Measurements from ENCODE around the gene PXDN. TPM values are rescaled to one million over a fixed set of nuclear protein-coding genes. Genes with fewer than 3 reads are reported as not detected.
"Not testable (repeated sequence)": the region's sequence is repeated elsewhere in the genome, so short reads cannot be mapped to it uniquely, and the experiment has no call there.

The PXDN gene
- total RNA-seq, 1 experiment from 2014 or later, result 146 TPM

DNA sequence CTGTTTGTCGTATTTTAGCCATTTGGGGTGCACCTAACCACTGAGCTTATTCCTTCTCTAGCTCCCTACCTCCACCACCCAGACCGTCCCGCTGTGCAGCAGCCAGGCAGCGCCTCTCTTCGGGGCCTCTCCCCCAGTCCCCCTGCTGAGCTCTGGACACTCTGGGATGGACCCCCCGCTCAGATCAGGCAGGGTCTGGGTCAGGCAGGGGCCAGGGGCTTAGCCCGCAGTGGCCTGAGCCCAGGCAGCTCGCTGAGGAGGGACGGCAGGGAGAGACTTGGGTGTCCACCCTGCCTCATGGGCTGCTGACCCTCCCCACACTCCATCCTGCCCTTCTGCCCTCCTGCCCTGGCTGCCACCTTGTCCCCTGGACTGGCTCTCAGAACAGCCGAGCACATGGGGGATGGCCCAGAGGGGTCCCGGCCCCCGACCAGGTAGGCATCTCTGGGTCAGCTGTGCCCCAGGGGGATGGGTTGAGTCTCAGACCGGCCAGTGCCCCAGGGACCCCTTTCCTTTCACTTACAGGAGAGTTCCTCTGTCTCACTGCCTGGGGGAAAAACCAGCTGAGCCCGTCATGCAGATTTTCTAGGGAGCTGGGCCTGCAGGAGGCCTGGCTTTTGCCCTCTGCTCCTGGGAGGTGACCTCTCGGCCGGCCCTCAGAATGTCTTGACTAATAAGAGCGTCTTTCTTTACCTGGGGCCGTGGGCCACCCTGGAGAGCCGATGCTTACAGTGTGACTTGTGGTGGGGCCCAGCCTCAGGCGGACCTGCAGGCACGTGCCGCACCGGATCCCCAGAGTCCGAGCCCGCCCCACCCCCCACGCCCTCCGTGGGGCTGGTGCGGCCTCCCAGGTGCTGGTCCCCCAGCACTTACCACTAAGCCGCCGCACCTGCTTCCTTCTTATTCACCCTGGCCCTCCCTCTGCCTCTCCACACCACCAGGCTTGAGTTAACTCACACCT lies 22.8 kb upstream of the PXDN start:
- no peak for TF ChIP-seq KAT7 (CRISPR knock-in tag; IDR thresholded peaks at IDR 0.05; ENCODE audit: borderline replicate concordance)
- 0 out of 2 replicates have a peak, but pooled peaks have one; percentile 12 for TF ChIP-seq ZNF423 (CRISPR knock-in tag; IDR thresholded peaks at IDR 0.05)
- TF ChIP-seq, protein P1, sequence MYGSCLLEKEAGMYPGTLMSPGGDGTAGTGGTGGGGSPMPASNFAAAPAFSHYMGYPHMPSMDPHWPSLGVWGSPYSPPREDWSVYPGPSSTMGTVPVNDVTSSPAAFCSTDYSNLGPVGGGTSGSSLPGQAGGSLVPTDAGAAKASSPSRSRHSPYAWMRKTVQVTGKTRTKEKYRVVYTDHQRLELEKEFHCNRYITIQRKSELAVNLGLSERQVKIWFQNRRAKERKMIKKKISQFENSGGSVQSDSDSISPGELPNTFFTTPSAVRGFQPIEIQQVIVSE (CRISPR knock-in tag; IDR thresholded peaks at IDR 0.05; ENCODE audit: borderline replicate concordance), result no peak
- TF ChIP-seq, protein P2, sequence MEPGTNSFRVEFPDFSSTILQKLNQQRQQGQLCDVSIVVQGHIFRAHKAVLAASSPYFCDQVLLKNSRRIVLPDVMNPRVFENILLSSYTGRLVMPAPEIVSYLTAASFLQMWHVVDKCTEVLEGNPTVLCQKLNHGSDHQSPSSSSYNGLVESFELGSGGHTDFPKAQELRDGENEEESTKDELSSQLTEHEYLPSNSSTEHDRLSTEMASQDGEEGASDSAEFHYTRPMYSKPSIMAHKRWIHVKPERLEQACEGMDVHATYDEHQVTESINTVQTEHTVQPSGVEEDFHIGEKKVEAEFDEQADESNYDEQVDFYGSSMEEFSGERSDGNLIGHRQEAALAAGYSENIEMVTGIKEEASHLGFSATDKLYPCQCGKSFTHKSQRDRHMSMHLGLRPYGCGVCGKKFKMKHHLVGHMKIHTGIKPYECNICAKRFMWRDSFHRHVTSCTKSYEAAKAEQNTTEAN (CRISPR knock-in tag; IDR thresholded peaks at IDR 0.05), result no peak
- no peak for TF ChIP-seq JAZF1 (CRISPR knock-in tag; IDR thresholded peaks at IDR 0.05)
- TF ChIP-seq, protein P3, sequence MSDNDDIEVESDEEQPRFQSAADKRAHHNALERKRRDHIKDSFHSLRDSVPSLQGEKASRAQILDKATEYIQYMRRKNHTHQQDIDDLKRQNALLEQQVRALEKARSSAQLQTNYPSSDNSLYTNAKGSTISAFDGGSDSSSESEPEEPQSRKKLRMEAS (CRISPR knock-in tag; IDR thresholded peaks at IDR 0.05), result 0 out of 2 replicates have a peak, but pooled peaks have one; percentile 48
- TF ChIP-seq, protein P4, sequence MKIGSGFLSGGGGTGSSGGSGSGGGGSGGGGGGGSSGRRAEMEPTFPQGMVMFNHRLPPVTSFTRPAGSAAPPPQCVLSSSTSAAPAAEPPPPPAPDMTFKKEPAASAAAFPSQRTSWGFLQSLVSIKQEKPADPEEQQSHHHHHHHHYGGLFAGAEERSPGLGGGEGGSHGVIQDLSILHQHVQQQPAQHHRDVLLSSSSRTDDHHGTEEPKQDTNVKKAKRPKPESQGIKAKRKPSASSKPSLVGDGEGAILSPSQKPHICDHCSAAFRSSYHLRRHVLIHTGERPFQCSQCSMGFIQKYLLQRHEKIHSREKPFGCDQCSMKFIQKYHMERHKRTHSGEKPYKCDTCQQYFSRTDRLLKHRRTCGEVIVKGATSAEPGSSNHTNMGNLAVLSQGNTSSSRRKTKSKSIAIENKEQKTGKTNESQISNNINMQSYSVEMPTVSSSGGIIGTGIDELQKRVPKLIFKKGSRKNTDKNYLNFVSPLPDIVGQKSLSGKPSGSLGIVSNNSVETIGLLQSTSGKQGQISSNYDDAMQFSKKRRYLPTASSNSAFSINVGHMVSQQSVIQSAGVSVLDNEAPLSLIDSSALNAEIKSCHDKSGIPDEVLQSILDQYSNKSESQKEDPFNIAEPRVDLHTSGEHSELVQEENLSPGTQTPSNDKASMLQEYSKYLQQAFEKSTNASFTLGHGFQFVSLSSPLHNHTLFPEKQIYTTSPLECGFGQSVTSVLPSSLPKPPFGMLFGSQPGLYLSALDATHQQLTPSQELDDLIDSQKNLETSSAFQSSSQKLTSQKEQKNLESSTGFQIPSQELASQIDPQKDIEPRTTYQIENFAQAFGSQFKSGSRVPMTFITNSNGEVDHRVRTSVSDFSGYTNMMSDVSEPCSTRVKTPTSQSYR (CRISPR knock-in tag; IDR thresholded peaks at IDR 0.05), result no peak
- TF ChIP-seq, protein P5, sequence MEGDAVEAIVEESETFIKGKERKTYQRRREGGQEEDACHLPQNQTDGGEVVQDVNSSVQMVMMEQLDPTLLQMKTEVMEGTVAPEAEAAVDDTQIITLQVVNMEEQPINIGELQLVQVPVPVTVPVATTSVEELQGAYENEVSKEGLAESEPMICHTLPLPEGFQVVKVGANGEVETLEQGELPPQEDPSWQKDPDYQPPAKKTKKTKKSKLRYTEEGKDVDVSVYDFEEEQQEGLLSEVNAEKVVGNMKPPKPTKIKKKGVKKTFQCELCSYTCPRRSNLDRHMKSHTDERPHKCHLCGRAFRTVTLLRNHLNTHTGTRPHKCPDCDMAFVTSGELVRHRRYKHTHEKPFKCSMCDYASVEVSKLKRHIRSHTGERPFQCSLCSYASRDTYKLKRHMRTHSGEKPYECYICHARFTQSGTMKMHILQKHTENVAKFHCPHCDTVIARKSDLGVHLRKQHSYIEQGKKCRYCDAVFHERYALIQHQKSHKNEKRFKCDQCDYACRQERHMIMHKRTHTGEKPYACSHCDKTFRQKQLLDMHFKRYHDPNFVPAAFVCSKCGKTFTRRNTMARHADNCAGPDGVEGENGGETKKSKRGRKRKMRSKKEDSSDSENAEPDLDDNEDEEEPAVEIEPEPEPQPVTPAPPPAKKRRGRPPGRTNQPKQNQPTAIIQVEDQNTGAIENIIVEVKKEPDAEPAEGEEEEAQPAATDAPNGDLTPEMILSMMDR (IDR thresholded peaks at IDR 0.05), result no peak
- no peak for TF ChIP-seq NFE2L1 (CRISPR knock-in tag; IDR thresholded peaks at IDR 0.05)
- no peak for TF ChIP-seq ZBTB21 (CRISPR knock-in tag; IDR thresholded peaks at IDR 0.05; ENCODE audit: borderline replicate concordance)
- no peak for TF ChIP-seq ATF2 (CRISPR knock-in tag; IDR thresholded peaks at IDR 0.05; ENCODE audit: borderline replicate concordance, low read depth)
- ChIA-PET CTCF (interaction anchor here (0.6 to 4.4 kb wide), 24 partner anchors 9 to 217 kb away, joined by 3 to 71 read pairs (median 4); no protein-coding TSS in a partner anchor), POLR2A (no interaction called here)
- DNase-seq (ENCODE audit: low spot score) (no peak), ATAC-seq (peak; percentile 2; the same call in 1 of the 2 replicates)
- H3K27ac Mint-ChIP-seq, result no peak overlapping the region
- H3K4me1 Mint-ChIP-seq, result peaks cover 36% of the 10 kb centered on the region
- H3K27me3 Mint-ChIP-seq (ENCODE audit: low read depth), result peaks cover 28% of the 10 kb centered on the region
- H3K4me3 Mint-ChIP-seq, result no peak overlapping the region; the same call in 1 of the 2 replicates
- H3K36me3 Mint-ChIP-seq, result peaks cover 4% of the 10 kb centered on the region; the same call in 1 of the 2 replicates
- peaks cover 14% of the 10 kb centered on the region for H3K9me3 Mint-ChIP-seq

DNA sequence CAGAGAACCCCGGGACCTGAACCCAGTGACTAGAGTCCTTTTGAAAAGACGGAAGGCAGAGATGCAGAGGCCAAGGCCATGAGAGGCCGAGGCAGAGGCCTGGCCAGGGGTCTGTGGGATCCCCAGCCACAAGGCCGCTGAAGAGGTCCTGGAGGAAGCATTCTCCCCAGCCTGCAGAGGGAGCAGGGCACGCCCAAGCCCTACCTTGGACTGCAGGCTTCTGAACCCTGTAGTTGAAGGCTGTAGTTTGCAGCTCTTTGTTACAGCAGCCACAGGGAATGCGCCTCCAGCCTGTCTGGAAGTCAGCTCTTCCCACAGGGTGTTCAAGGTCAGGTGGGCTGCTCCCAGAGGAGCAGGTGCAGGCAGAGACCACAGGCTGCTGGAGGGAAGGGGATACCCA lies 22.1 kb upstream of the PXDN start:
- H3K4me1 Mint-ChIP-seq, result peaks cover 29% of the 10 kb centered on the region
- peaks cover 28% of the 10 kb centered on the region for H3K27me3 Mint-ChIP-seq (ENCODE audit: low read depth)
- ATAC-seq (peak; percentile 82), DNase-seq (ENCODE audit: low spot score) (peak; percentile 54)
- CTCF ChIA-PET, result interaction anchor here (0.6 to 4.4 kb wide), 19 partner anchors 8 to 216 kb away, joined by 3 to 71 read pairs (median 4); no protein-coding TSS in a partner anchor
- H3K36me3 Mint-ChIP-seq, result peaks cover 4% of the 10 kb centered on the region; the same call in 1 of the 2 replicates
- H3K27ac Mint-ChIP-seq, result no peak overlapping the region
- H3K9me3 Mint-ChIP-seq, result peaks cover 14% of the 10 kb centered on the region
- no peak overlapping the region for H3K4me3 Mint-ChIP-seq
- POLR2A ChIA-PET, result no interaction called here
- no peak for TF ChIP-seq ETV6 (CRISPR knock-in tag; IDR thresholded peaks at IDR 0.05)
- 0 out of 2 replicates have a peak, but pooled peaks have one; percentile 26 for TF ChIP-seq TP53 (CRISPR knock-in tag; IDR thresholded peaks at IDR 0.05)
- TF ChIP-seq USF2 (CRISPR knock-in tag; IDR thresholded peaks at IDR 0.05), result peak; percentile 30; the same call in 1 of the 2 replicates

GRCh38 chr2:1765201-1765600 lies 20.9 kb upstream of the PXDN start:
- POLR2A ChIA-PET; CTCF ChIA-PET; DNase-seq (ENCODE audit: low spot score); H3K36me3 Mint-ChIP-seq; H3K4me3 Mint-ChIP-seq; ATAC-seq; H3K27ac Mint-ChIP-seq: not testable (repeated sequence)
- Mint-ChIP-seq H3K9me3 (peaks cover 21% of the 10 kb centered on the region), H3K27me3 (ENCODE audit: low read depth) (peaks cover 39% of the 10 kb centered on the region), H3K4me1 (peaks cover 23% of the 10 kb centered on the region)
